DND-41 (cell line): ENCODE results near the gene BCL7C.

Source experiments
- ATAC-seq: fragments of 200-7000 bp; cut with Tn5 transposase; 3 replicates; pipeline ENCODE4 v1.9.1; 2021; ENCODE audit warnings: low read depth; ENCODE audit not compliant: insufficient read depth
- DNase-seq: peaks from one replicate; pipeline ENCODE4 v3.0.0-alpha.2; 2020
- H2AFZ ChIP-seq: 2 replicates; pipeline ENCODE4 v1.6.0; 2012; ENCODE audit warnings: low read depth, low read length
- H3K27ac ChIP-seq: 2 replicates; pipeline ENCODE4 v1.5.1; 2012; ENCODE audit warnings: low read length, inconsistent platforms
- H3K27me3 ChIP-seq: fragments of 200-600 bp; sonication (generic); 2 replicates; pipeline ENCODE4 v1.6.0; 2012; ENCODE audit warnings: low read length, mild to moderate bottlenecking, inconsistent platforms; ENCODE audit not compliant: insufficient read depth, poor library complexity
- H3K36me3 ChIP-seq: 2 replicates; pipeline ENCODE4 v1.5.1; 2012; ENCODE audit warnings: low read length, inconsistent platforms; ENCODE audit not compliant: insufficient read depth
- H3K4me1 ChIP-seq: 2 replicates; pipeline ENCODE4 v1.5.1; 2012; ENCODE audit warnings: mild to moderate bottlenecking, low read length; ENCODE audit not compliant: insufficient read depth
- H3K4me2 ChIP-seq: 2 replicates; pipeline ENCODE4 v1.6.0; 2012; ENCODE audit warnings: mild to moderate bottlenecking, moderate library complexity, low read length, inconsistent platforms; ENCODE audit not compliant: insufficient read depth
- H3K4me3 ChIP-seq, 2 experiments: fragments of 200-600 bp in 1 of 2; shearing (Covaris generic) in 1 of 2; 2 replicates each; pipeline ENCODE4 v1.5.1; 2012 to 2016; ENCODE audit warnings: inconsistent platforms in 2 of 2, low read length in 2 of 2, mild to moderate bottlenecking in 2 of 2, low read depth in 1 of 2, moderate library complexity in 1 of 2
- H3K79me2 ChIP-seq: 2 replicates; pipeline ENCODE4 v1.6.0; 2012; ENCODE audit warnings: low read length, inconsistent platforms; ENCODE audit not compliant: insufficient read depth
- H3K9ac ChIP-seq: 2 replicates; pipeline ENCODE4 v1.6.0; 2012; ENCODE audit warnings: low read depth, mild to moderate bottlenecking, inconsistent platforms, low read length, moderate library complexity
- H3K9me3 ChIP-seq: 2 replicates; pipeline ENCODE4 v1.5.1; 2012; ENCODE audit warnings: low read length, moderate library complexity, mild to moderate bottlenecking, inconsistent platforms; ENCODE audit not compliant: insufficient read depth, severe bottlenecking
- H4K20me1 ChIP-seq: 2 replicates; pipeline ENCODE4 v1.6.0; 2012; ENCODE audit warnings: low read length; ENCODE audit not compliant: insufficient read depth
- EZH2 ChIP-seq: IDR thresholded peaks from 3 replicates; pipeline ENCODE4 v1.6.1; 2012; ENCODE audit warnings: borderline replicate concordance, low read depth, mild to moderate bottlenecking, moderate library complexity, low read length, inconsistent platforms; ENCODE audit not compliant: severe bottlenecking
- TF ChIP-seq, protein P1 (sequence below): IDR thresholded peaks from 2 replicates; pipeline ENCODE4 v1.5.1; 2012; ENCODE audit warnings: borderline replicate concordance, low read length, moderate library complexity, mild to moderate bottlenecking; ENCODE audit not compliant: poor library complexity, severe bottlenecking; ENCODE audit errors: extremely low read depth

The BCL7C gene

DNA sequence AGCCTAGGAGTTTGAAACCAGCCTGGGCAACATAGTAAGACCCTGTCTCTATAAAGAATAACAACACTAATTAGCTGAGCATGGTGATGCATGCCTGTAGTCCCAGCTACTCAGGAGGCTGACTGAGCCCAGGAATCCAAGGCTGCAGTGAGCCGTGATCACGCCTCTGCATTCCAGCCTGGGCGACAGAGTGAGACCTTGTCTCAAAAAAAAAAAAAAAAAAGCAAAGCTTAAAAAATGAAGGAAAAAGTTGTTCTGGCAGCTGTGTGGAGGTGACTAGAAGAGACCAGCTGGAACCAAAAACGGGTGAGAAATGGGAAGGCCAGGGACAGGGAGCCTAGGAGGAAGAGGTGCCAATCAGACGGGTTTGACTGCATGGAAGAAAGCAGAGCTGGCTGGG, 4.2 kb downstream of the BCL7C start:
- TF ChIP-seq, protein P1, sequence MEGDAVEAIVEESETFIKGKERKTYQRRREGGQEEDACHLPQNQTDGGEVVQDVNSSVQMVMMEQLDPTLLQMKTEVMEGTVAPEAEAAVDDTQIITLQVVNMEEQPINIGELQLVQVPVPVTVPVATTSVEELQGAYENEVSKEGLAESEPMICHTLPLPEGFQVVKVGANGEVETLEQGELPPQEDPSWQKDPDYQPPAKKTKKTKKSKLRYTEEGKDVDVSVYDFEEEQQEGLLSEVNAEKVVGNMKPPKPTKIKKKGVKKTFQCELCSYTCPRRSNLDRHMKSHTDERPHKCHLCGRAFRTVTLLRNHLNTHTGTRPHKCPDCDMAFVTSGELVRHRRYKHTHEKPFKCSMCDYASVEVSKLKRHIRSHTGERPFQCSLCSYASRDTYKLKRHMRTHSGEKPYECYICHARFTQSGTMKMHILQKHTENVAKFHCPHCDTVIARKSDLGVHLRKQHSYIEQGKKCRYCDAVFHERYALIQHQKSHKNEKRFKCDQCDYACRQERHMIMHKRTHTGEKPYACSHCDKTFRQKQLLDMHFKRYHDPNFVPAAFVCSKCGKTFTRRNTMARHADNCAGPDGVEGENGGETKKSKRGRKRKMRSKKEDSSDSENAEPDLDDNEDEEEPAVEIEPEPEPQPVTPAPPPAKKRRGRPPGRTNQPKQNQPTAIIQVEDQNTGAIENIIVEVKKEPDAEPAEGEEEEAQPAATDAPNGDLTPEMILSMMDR: no peak
- no peak for TF ChIP-seq EZH2
- Histone ChIP-seq H3K79me2 (peaks cover 8% of the 10 kb centered on the region), H3K9ac (no peak overlapping the region), H3K27ac (no peak overlapping the region), H3K4me3 (no peak overlapping the region), H3K36me3 (peaks cover 36% of the 10 kb centered on the region), H3K4me2 (no peak overlapping the region), H3K27me3 (no peaks in the 10 kb centered on the region), H3K4me1 (peaks cover 19% of the 10 kb centered on the region), H2AFZ (no peak overlapping the region), H4K20me1 (no peaks in the 10 kb centered on the region), H3K9me3 (no peaks in the 10 kb centered on the region)
- DNase-seq (no peak), ATAC-seq (no peak)

- no peak for DNase-seq
- Histone ChIP-seq H3K4me3 (no peak overlapping the region), H4K20me1 (no peaks in the 10 kb centered on the region), H3K4me1 (peaks cover 16% of the 10 kb centered on the region), H3K9ac (no peak overlapping the region), H3K9me3 (no peaks in the 10 kb centered on the region), H3K36me3 (peaks cover 42% of the 10 kb centered on the region), H3K27ac (no peak overlapping the region), H2AFZ (no peak overlapping the region), H3K4me2 (no peak overlapping the region), H3K79me2 (peaks cover 8% of the 10 kb centered on the region), H3K27me3 (no peaks in the 10 kb centered on the region)
- ATAC-seq: no peak
- TF ChIP-seq EZH2: no peak
- TF ChIP-seq, protein P1: no peak
These were observed 4.9 kb downstream of the BCL7C start for GRCh38 chr16:30888856-30889499.

DNA sequence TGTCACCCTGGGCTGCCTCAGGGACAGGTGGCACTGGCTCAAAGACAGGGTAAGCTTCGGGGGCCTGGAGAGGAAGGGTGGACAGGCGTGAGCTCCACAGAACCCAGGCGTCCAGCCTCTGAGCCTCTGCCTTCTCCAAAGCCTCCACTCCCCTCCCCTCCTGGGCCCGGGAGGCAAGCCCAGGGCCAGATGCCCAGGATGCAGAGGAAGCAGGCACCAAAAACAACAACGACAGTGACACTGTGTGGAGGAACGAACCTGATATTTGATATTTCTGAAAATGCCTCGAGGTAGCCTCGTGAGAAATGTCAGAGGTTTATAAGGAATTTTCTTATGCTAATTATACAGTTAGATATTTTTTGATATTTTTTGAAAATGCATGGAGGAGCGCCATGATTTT, 6.0 kb downstream of the BCL7C start:
- ATAC-seq (no peak), DNase-seq (no peak)
- H4K20me1 ChIP-seq: no peaks in the 10 kb centered on the region
- no peak overlapping the region for H3K9ac ChIP-seq
- H3K4me2 ChIP-seq: no peak overlapping the region
- H3K9me3 ChIP-seq: no peaks in the 10 kb centered on the region
- H3K36me3 ChIP-seq: peaks cover 49% of the 10 kb centered on the region
- H3K27me3 ChIP-seq: no peaks in the 10 kb centered on the region
- H2AFZ ChIP-seq: no peak overlapping the region
- no peak overlapping the region for H3K4me3 ChIP-seq
- peaks cover 8% of the 10 kb centered on the region for H3K4me1 ChIP-seq
- TF ChIP-seq EZH2: no peak
- TF ChIP-seq, protein P1: no peak
- peaks cover 6% of the 10 kb centered on the region for H3K79me2 ChIP-seq
- no peak overlapping the region for H3K27ac ChIP-seq

GRCh38 chr16:30886145-30886544, 7.7 kb downstream of the BCL7C start:
- Histone ChIP-seq H2AFZ (no peak overlapping the region), H3K36me3 (peaks cover 65% of the 10 kb centered on the region), H3K4me2 (no peak overlapping the region), H3K9me3 (no peaks in the 10 kb centered on the region), H3K79me2 (peaks cover 8% of the 10 kb centered on the region; the same call in 1 of the 2 replicates), H3K4me1 (no peaks in the 10 kb centered on the region), H3K9ac (no peak overlapping the region), H3K27ac (no peak overlapping the region), H4K20me1 (peaks cover 4% of the 10 kb centered on the region; the same call in 1 of the 2 replicates), H3K27me3 (no peaks in the 10 kb centered on the region), H3K4me3 (no peak overlapping the region)
- DNase-seq: no peak
- no peak for TF ChIP-seq EZH2
- TF ChIP-seq, protein P1: no peak
- no peak for ATAC-seq
